ENCODE measurements around the gene USP6NL.

USP6NL gene

DNA sequence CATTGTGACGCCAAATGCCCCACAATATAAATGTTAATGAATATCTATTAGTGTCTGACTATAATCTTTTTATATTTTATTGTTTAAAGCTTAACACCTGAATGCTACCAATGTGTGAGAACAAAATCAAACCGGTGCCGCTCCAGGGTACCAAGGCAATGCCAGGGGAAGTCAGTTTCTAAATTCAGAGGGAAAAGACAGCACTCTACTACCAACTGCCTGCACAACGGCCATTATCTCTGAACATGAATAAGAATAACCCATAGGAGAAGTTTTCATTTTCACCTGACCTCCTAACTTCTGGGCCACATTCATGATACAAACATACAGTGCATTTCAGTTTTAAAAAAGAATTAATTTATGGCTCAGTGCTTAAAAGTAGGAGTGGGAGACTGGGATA, 21.7 kb downstream of the USP6NL start:
- FAIRE-seq, result no peak

DNA sequence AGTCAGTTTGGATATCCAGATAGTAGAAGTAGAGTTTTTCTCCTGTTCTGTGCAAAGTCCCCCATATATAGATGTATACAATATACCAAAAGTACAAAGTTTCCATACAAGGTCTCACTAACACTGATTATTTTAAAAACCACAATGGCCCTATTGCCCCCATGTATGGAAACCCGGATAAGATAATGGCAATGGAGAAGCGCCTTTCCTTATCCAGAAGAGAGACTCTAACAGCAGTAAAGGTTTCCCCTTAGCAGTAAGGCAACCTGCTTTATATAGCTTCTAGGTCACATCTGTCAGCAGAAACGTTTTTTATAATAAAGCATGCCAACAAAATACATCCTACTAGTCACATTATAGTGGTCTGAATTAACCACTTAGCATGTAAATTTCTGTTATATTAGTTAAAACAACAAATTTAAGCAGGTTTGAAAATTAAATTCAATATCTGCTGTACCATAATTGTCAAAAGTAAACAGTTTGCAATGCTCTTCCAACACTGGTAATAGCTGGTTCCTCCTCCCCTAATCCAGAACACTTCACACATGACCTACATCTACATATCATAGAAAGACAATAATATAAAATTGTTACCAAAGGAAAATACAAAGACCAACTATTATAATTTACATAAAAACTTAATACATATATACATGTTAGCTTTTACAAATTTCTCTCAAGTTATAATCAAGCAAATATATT, 22.4 kb downstream of the USP6NL start:
- FAIRE-seq, result no peak

DNA sequence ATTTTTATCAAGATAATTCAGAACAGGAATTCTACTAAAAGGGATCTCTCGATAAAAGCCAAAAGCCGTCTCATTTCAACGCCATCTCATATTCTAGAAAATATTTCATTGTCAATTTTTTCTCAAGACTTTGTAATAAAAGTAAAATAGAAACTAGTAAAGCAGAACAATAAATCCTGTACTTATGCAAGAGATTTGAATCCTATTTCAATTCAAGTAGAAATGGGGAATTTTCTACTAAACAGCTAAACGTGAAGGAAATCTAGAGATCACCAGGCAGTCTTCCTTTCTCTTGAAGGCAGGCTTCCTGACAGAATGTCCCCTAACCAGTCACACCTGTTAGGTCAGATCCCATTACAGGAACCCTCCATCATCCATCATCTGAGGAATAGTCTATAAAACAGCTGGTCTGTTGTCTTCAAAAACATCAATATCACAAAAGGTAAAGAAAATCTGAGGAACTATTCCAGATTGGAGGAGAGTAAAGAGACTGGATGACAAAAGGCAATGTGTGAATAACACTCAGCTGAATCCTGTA, 23.7 kb downstream of the USP6NL start:
- FAIRE-seq, result no peak

DNA sequence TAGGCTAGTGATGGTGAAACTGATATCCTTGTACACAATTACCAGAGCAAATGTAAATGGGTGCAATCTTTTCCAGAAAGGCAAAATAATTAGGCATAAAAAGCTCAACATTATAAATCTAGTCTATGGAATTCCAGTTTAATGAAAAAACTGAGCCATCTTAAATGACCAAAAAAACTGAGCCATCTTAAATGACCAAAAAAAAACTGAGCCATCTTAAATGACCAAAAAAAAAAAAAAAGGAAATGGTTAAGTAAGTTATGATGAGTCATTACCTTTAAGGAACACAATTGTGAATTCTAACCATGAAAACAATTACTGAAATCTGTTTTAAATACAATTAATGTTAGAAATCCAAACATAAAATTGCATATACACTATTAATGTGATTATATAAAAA, 25.3 kb downstream of the USP6NL start:
- FAIRE-seq, result peak; percentile 74

DNA sequence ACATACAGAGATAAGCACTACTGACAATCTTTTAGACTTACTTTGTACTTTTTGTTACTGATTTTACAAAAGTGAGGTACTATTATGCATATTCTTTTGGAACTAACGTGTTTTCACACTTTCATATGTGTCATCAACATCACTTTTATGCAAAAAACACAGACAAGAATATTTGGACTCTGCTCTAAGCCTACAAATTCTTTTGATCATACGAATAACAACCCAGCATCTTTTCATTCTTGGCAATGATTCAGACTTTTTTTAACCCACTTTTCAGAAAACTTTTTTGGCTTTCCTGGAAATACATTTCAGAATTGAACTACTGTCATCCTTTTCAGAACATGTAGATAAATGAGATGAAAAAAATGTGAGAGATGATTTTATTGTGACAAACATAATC, 30.2 kb downstream of the USP6NL start:
- FAIRE-seq, result peak; percentile 31

DNA sequence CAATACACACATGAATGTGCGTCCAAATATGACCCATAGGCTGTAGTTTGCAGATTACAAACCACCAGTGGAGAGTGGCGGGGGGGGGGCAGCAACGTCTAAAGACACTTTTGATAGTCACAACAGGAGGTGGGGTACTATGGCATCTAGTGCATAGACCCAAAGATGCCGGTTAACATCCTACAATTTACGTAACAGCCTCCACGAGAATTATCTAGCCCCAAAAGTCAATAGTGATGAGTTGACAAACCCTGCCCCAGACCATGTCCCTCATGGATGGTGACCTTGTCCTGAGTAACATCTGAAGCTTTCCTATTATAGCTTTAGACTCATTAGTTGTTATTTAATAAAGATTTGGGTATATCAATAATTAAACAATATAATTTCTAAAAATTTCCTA, 31.6 kb downstream of the USP6NL start:
- no peak for FAIRE-seq

DNA sequence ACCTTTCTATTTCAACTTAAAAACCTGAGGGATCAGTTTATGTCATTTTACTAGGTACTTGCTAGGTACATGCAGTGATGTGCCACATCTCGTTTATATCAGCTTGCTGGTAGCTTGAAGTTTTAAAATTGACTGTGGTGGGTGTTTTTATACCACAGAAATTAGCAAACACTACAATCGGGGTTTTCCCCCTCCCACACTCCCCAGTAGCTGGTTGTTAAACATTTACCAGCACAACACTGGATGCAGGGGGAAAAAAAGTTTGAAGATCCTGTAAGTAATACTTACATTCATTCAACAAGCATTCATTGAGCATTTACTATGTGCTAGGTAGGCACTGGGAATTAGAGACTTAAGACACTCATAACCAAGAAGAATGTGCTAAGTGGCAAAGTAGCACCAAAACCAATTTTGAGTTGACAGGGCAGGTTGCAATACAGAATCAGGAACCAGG, 32.6 kb downstream of the USP6NL start:
- FAIRE-seq, result no peak

DNA sequence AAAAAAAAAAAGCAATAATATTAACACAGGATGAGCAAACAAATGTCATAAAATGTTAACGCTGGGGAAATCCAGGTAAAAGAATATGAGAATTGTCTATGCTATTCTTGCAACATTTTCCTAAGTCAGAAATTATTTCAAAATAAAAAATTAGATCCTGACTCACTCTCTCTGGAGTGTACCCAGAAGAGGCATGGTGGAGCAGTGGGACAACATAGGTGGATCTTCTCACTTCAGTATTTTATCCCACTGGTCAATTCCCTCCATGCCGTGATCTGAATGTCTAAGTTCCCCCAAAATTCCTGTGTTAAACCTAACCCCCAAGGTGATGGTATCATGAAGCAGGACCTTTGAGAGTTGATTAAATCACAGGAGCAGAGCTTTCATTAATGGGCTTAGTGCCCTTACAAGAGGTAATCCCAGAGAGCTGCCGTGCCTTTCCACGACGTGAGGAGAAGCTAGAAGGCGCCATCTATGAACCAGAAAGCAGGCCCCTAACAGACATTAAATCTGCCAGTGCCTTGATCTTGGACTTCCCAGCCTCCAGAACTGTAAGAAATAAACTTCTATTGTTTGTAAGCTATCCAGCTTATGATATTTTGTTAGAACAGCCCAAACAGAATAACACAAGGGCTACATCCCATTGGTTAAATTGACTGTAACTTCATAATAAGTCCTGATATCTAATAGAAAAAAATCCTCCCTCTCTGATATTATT, 35.2 kb downstream of the USP6NL start:
- no peak for FAIRE-seq

DNA sequence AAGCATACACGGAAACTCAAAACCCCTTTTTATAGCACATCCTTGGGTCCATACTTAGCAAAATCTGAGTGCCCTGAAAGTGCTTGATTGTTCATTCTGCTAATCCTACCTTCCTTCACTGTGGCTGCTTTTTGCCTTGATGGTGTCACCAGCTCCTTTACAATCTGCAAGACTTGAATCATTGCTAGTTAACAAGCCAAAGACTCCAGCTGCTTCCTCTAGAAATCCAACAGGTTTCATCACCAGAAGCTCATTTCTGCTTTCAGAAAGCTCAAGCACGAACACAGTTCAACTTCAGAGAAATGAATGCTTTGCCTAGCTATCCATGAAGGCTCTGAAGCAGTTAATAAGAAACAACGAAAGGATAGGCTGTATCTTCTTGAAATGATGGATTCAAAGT, 38.0 kb downstream of the USP6NL start:
- no peak for FAIRE-seq

DNA sequence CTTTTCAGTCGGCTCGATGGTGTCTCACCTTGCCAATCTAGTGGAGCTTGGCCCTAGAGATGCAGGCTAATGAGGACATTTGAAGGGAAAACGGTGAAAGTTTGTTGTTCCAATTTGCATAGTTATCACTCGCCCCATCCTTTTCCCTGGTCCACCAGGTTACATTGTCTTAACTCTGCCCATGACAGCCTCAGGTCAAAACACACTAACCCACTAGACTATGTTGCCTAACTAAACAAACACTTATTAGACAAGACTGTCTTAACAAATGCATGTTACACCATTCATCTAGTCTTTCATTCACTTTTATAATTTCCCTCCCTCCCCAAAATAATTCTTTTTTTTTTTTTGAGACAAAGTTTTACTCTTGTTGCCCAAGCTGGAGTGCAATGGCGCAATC, 40.7 kb downstream of the USP6NL start:
- no peak for FAIRE-seq

DNA sequence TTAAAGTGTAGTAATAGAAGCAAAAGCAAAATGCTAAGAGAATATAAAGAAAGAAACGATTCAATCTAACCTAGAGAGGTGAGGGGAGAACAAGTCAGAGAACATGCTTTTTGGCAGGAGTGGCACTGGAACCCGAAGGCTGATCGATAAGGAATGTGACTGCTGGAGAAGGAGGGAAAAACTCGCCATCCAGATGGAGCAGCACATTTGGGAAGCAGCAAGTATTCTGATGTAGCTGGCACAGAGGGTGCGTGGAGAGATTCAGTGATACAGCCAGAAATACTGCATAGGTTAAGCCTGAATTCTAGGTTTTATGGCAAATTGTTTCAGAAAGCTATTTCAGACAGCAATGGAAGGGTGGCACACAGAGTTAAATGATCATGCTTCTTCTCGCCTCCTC, 42.0 kb downstream of the USP6NL start:
- no peak for FAIRE-seq

DNA sequence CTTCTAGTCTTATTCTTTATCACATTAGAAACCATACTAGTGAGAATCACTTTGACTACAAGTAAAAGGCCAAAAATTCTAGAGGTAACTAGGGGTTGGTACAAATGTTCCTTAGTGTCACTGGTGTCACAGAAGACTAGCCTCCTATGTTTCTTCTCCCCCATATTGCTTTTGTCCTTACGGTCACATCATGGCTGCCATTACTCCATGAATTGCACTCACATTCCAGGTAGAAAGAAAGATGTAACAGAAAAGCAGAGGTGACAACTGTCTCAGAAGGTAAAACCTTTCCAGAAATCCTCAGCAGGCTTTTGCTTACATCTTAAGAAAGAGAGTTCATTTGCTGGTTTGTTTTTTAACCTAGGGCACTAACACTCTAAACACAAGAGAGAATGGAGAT, 42.9 kb downstream of the USP6NL start:
- FAIRE-seq, result no peak

DNA sequence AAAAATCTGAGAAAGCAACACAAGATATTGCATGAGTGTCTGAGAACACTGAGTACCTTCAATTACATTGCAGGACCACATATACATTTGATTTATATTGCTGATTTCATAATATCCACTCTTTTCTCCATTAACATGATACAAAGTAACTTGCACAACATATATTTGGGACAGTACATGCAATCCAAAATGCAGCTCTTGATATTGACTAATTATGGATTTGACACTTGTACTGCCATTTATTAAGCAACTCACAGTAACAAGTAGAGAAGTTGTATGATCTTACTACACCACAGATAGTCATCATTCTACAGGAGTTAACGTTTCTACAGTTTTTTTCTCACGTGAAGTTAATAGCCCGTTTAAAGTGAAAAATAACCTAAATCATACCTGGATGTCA, 46.7 kb downstream of the USP6NL start:
- FAIRE-seq, result no peak

DNA sequence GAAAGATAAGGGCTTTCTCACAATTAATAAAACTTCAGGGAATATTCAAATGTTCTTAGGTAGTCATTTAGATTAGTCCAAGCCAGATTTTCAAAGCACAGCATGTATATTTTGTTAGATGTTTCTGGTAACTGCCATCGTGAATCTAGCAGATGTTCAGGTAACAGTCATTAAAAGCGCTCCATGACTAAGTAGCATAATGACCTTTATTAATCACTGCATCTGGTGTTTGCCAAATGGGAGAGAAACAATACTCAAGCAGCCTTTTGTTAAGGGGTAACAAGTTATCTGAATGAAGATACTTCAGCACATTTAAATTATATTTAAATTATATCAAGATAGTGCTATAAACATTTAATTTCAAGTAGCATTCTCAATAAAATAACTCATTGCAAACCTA, 47.5 kb downstream of the USP6NL start:
- FAIRE-seq, result no peak

DNA sequence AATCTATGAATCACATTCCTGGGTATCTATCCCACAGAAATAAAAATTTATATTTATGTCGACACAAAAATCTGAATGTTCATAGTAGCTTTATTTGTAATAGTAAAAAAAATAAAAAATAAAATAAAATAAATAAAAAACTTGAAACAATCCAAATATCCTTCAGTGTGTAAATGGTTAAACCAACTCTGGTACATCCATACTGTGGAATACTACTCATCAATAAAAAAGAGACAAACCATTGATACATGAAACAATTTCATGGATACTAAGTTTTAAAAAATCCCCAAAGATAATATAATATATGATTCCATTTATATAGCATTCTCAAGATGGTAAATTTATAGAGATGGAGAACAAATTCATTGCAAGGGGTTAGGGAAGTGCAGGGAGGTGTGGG, 48.6 kb downstream of the USP6NL start:
- FAIRE-seq, result peak; percentile 12

DNA sequence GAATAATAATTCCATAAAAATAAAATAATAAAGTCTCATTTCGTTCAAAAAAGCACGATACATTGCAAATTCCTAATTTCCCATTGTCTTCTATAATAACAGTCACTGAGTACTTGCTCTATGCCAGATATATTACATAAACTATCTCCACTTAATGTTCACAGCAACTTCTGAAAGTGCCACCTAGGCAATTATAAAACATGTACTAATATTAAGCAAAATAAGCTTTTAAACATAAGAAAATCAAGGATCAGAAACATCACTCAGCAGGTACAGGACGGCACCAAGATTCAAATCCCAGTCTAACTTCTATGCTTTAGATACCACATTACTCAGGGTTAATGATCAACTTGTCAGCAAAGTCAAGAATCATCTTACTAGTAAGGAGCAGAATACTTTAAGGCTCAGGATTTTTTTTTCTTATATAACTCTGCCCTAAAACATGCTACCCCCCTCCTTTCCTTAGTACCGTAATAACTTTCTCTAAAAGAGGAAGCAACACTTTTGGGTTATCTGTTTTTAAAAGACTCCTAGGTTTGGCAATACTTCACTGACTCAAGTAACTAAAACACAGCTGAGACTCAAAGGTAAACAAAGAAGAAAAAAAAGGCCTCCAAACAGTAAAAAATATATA, 51.3 kb downstream of the USP6NL start:
- FAIRE-seq, result no peak

DNA sequence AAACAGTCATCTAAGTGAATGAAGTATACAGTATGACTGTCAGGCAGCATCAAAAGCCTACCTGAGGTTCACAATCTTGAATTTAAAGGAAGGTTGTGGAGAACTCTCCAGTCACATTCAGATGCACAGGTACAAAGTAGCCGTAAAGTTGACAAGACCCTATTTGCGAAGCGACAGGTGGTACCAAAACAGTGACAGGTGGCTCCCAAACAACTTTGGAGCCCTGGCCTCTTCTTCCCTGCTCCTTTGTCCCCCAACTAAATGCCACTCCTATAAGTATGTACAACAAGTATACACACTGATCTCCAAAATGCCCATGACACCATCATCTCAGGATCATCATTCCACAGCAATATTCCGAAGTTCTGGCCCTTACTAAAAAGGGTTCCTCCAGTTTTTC, 53.5 kb downstream of the USP6NL start:
- FAIRE-seq, result no peak

DNA sequence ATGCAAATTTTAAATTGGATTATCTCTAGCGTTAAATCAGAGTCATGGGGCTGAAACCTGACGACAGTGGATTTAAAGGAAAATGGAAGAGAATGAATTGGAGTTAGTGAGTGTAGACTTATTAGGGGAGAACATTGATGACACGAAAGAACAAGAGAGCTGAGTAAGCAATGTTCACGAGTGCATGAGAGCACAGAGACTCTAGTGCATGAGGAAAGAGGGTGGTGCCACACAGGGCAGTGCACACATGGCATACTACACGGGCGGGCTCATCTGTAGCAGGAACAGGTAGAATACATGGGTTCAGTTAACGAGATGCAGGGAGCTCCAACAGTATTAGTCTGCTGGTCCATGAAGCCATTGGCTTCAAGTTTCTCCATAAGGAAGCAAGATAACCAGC, 53.9 kb downstream of the USP6NL start:
- FAIRE-seq, result no peak

DNA sequence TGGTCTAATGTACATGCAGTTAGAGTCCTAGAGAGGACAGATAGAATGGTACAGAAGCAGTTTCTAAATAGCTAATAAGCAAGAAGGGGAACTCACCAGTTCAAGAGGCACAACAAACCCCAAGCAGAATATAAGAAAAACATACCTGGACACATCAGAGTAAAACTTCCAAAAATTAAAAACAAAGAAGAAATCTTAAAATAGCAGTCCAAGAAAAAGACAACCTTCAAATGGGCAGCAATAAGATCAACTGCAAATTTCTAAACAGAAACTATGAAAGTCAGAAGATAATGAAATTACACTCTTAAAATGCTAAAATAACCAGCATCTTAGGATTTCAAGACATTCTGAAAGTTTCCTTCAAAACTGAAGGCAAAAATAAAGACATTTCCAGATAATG, 55.9 kb downstream of the USP6NL start:
- FAIRE-seq, result no peak

DNA sequence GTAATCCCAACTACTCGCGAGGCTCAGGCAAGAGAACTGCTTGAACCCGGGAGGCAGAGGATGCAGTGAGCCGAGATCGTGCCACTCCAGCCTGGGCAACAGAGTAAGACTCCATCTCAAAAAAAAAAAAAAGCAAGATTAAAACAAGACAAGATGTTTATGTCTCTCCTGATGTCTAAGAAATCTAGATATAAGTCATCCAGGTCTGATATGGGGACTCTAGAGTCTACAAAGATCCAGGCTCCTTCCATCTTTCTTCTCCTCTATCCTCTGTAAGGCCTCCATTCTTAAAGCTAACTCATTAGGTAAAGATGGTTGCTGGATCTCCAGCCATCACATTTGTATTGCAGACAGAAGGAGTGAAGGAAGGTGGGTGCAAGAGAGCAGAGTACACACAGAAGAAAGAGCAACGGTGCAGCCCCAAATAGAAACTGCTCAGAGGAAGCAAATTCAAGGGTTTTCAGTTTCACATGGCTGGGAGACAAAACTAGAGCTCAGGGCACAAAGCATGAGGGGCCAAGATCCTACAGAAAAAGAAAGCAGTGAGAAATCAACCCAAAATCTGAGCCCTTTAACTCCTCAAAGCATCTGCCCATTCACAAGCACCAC, 57.6 kb downstream of the USP6NL start:
- no peak for FAIRE-seq

DNA sequence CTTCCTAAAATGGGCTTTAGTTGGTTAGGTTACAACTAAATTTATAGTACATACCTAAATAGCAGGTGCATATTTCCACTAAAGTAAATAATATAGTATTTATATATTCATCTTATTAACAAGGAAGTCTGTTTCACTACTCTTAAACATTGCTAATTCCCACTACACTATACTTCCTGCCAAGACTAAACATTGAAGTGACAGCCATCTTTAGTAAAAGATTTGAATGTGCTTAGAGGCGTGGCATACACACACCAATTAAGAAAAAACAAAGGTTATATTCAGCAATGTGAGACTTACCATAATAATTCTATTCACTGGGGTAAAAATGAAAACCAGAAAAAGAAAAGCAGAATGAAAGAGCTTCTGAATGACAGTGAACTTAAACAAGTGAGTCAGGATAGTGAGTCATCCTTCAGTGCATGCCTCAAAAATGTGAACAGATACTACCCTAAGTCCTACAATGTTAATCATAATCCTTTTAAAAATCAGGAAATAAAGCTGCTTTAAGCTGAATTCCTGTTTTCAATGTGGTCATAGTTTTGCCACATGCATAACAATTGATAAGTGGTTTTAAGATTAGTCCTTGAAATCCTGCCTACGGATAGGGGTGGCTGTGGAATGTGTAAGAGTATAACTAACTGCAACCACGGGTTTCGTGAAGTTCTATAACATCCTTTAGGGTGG, 59.4 kb downstream of the USP6NL start:
- no peak for FAIRE-seq

DNA sequence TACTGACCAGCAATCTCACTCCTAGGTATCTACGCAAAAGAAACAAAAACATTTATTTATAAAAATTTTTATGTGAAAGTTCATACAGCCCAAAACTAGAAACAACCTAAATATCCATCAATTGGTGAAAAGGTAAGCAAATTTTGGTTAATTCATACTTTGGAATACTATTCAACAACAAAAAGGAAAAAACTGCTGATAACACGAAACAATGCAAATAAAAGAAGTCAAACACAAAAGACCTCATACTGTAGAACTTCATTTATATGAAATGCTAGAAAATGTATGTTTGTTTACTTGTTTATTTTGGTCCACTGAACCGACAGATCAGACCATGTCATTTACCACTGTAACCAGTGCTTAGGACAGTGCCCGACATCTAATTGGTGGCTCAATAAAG, 60.3 kb downstream of the USP6NL start:
- no peak for FAIRE-seq

DNA sequence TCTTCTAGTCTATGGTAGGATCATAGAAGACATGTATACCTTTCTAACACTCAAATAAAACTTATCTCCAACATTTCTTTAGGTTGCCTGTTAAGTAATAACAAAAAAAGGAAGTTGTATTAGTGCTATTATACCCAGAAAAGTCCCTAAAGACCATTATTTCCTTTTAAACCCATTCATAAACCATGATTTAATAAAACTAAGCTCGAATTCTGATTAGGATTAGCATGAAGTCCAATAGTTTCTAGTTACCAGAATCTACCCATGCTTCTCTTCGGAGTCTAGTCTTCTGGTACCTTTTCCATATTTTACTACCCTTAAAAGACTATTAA, 62.7 kb downstream of the USP6NL start:
- no peak for FAIRE-seq

All from endometrium (tissue), 2 donors.